ENCODE measurements around the gene CD33.

GRCh38 chr19:51204321-51204720, 20.6 kb upstream of the CD33 start:
- TF ChIP-seq CTCF (IDR thresholded peaks at IDR 0.05; ENCODE audit: low read length) (no peak), EZH2 (optimal IDR thresholded peaks at IDR 0.05; ENCODE audit: low read depth, low read length) (no peak), EZH2phosphoT487 (IDR thresholded peaks at IDR 0.05; ENCODE audit: low read length) (no peak)

Data from MM.1S (cell line).